Activated T-helper 1 cell treated with Interleukin-2 at 50 U/mL for 16 hours (primary cell): ENCODE measurements around the gene TULP3.

ENCODE experiments used
- DNase-seq: peaks from one replicate; pipeline ENCODE4 v3.0.0-alpha.2; 2020; ENCODE audit warnings: low read depth

TULP3 gene

GRCh38 chr12:2877047-2877952, 13.4 kb upstream of the TULP3 start, which contains the start of the genes FOXM1 and RHNO1:
Gene FOXM1, minus strand, starts transcription at chr12:2877174. Its CDS starts 2,696 bp downstream, at chr12:2874478.
Gene RHNO1, plus strand, starts transcription at chr12:2877223. Its CDS starts 8,144 bp downstream, at chr12:2885367.
- DNase-seq = peak; percentile 77

DNA sequence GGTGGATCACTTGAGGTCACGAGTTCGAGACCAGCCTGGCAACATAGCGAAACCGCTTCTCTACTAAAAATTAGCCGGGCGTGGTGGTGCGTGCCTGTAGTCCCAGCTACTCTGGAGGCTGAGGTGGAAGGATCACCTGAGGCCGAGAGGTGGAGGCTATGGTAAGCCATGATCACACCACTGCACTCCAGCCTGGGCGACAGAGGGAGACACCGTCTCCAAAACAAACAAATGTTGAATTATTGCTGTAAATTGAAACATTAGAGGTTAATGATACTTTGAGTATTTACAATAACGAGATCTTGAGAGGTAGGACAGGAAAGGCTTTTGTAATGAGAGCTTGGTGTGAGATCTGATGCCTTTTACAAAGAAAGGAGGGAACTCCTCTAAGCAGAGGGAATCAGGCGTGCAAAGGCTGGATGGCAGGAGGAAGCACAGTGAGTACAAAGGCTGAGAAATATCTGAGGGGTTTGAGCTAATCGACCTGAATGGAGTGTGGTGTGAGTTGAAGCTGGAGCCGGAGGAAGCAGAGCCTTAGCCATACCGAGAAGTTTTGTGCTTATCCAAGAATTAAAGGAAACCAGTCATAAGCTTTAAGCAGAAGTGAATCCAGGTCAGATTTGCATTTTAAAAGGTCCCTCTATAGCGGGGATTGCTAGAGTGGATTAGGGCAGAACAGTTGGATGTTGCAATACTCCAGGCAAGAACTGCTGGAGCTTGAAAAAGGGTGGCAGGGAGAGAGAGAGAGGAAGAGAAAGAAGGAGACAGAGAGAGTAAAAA, 12.5 kb upstream of the TULP3 start:
- no peak for DNase-seq

GRCh38 chr12:2879853-2880252, 10.8 kb upstream of the TULP3 start:
- no peak for DNase-seq

- no peak for DNase-seq
Measured at GRCh38 chr12:2884810-2885209, 5.9 kb upstream of the TULP3 start.

DNA sequence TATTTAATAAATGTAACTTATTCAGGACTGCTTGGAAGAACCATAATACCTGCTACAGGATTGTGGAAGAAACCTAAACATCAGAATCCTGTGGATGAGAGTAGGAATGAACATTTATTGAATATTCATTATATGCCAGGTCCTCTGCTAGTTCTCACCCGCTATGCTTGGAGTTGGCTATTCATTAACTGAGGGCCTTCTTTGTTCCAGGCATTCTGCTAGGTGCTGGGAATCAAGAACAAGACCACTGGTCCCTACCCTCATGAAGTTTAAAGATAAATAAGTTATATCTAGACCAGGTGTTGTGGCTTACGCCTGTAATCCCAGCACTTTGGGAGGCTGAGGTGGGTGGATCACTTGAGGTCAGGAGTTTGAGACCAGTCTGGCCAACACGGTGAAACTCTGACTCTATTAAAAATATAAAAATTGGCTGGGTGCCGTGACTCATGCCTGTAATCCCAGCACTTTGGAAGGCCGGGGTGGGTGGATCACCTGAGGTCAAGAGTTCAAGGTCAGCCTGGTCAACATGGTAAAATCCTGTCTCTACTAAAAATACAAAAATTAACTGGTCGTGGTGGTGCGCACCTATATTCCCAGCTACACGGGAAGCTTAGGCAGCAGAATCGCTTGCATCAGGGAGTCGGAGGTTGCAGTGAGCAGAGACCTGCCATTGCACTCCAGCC, 3.8 kb upstream of the TULP3 start:
- DNase-seq = no peak

DNA sequence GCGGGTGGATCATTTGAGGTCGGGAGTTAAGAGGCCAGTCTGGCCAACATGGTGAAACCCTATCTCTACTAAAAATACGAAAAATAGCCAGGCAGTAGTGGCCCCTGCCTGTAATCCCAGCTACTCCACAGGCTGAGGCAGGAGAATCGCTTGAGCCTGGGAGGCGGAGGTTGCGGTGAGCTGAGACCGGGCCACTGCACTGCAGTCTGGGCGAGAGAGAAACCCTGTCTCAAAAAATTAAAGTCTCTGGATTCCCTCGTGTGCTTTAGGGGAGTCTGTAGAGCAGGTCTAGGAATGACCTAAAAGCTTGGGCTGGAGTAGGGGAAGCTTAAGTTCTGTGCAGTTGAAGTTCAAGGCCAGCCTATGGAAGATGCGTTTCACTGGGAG, 697 bp upstream of the TULP3 start:
- no peak for DNase-seq

- DNase-seq = no peak
Measured at GRCh38 chr12:2891240-2892053, 756 bp downstream of the TULP3 start.

DNA sequence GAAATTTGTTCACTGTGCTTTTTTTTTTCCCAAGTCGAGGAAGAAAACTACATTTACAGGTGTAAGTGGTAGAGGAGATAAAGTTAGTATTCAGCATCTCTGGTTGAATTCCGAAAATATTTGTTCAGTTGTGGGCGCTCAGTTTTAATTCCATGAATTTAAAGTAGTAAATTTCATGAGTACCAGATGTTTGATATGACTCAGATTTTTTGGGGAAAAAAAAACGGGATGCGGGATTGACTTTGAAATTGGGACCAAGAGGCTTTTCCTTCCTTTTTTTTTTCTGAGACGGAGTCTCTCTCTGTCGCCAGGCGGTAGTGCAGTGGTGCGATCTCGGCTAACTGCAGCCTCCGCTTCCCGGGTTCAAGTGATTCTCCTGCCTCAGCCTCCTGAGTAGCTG, 1.6 kb downstream of the TULP3 start:
- DNase-seq = no peak

DNA sequence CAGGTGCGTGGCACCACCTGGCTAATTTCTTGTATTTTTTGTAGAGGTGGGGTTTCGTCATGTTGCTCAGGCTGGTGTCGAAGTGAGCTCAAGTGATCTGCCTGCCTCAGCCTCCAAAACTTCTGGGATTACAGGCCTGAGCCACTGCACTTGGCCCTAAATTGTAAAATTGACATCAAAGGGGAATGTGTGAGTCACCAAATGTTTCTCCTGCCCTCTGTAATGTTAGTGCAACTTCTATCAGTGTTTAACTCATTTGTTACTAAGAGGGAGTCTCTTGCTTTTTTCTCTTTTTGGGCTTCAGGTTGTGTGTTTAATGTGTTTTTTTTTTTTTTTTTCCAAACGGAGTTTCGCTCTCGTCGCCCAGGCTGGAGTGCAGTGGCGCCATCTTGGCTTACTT, 2.3 kb downstream of the TULP3 start:
- DNase-seq = no peak

GRCh38 chr12:2895051-2895451, 4.4 kb downstream of the TULP3 start:
- DNase-seq = no peak

GRCh38 chr12:2895511-2895910, 4.8 kb downstream of the TULP3 start:
- DNase-seq = no peak

DNA sequence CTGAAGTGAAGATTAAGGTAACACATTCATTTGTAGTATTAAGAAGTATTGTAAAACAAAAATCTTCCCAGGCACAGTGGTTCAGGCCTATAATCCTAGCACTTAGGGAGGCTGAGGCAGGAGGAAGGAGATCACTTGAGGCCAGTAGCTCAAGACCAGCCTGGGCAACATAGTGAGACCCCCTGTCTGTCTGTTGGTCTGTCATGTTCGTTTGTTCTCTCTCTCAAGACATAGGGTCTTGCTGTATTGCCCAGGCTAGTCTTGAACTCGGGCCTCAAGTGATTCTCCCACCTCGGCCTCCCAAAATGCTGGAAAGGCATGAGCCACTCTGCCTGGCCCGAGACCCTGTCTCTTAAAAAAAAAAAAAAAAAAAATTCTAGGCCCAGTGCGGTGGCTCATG, 6.7 kb downstream of the TULP3 start:
- no peak for DNase-seq

DNA sequence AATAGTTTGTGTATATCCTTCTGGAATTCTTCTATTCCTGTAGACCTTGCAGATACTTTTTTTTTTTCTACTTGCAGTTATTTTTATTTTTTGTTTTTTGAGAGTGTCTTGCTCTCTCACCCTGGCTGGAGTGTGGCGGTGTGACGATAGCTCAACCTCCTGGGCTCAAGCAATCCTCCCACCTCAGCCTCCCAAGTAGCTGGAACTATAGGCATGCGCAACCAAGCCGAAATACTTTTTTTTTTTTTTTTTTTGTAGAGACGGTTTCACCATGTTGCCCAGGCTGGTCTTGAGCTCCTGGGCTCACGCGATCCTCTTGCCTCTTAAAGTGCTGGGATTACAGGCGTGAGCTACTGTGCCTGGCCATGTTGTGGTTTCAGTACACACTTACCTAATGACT, 10.0 kb downstream of the TULP3 start:
- no peak for DNase-seq

DNA sequence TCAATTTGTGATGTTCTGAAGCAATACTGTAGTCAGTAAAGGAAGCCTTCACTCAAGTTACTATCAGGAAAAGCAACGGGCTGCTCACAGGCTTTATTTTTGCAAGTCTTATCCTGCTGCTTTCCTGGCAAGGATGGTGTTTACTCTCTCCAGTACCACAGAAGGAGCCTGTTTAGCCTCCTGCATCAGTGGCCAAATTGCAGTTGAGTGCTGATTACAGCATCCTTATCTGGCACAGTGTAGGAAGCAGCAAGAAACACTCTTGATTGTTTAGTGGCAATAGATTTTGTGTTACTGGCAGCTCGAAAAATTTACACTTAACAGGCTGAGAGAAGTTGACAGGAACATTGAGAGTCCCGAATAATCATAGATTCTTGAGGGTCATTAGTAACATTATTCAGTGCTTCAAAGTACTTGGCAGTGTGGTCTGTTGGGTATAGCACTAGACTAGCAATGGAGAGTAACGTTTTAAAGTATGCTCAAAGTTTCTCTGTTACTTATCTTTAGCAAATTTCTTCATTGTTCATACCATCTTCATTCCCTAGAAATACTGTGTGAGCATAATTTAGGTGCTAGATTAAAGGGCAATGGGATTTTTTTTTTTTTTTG, 11.7 kb downstream of the TULP3 start:
- no peak for DNase-seq

- no peak for DNase-seq
Measured at GRCh38 chr12:2904260-2904659, 13.6 kb downstream of the TULP3 start.

- no peak for DNase-seq
Measured at GRCh38 chr12:2912216-2912575, 21.5 kb downstream of the TULP3 start.

- DNase-seq = no peak
Measured at GRCh38 chr12:2919249-2919648, 28.6 kb downstream of the TULP3 start.

- no peak for DNase-seq
Measured at GRCh38 chr12:2922329-2922728, 31.6 kb downstream of the TULP3 start.

DNA sequence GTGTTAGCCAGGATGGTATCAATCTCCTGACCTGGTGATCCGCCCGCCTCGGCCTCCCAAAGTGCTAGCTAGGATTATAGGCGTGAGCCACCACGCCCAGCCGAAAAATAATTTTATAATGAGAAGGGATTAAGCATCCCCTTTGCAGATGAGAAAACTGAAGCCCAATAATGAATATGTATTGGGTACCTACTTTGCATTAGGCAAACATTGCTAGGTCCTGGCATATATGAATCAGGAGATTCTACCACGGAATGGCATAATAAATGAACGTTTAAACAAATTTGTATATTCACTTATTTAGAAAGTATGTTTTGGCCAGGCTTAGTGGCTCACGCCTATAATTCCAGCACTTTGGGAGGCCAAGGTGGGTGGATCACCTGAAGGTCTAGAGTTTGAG, 32.4 kb downstream of the TULP3 start:
- DNase-seq = no peak

GRCh38 chr12:2924019-2924418, 33.3 kb downstream of the TULP3 start:
- DNase-seq = no peak

- DNase-seq = no peak
Measured at GRCh38 chr12:2925322-2925995, 34.8 kb downstream of the TULP3 start.
